PFSK-1 (cell line): ENCODE measurements around the gene ATAD2B.

Source experiments
- FOXP2 ChIP-seq: optimal IDR thresholded peaks from 2 replicates; pipeline ENCODE3; 2011; ENCODE audit warnings: borderline replicate concordance, control low read depth, inconsistent platforms; ENCODE audit not compliant: insufficient read depth; ENCODE audit errors: extremely low read length, extremely low read depth
- POLR2AphosphoS5 ChIP-seq: IDR thresholded peaks from 2 replicates; pipeline ENCODE4 v1.6.1; 2012; ENCODE audit warnings: low read depth, mild to moderate bottlenecking, control low read depth, low read length, moderate library complexity
- TAF1 ChIP-seq: IDR thresholded peaks from 2 replicates; pipeline ENCODE4 v1.6.1; 2012; ENCODE audit warnings: low read length, control low read depth, borderline replicate concordance; ENCODE audit not compliant: insufficient read depth
- TF ChIP-seq, protein P1 (sequence below), 2 experiments: IDR thresholded peaks; 2 replicates each; pipeline versions ENCODE4 v1.6.1 to v1.8.0; 2011 to 2012; ENCODE audit warnings: low read depth in 2 of 2, low read length in 2 of 2, control low read depth in 1 of 2, inconsistent platforms in 1 of 2, mild to moderate bottlenecking in 1 of 2, moderate library complexity in 1 of 2; ENCODE audit not compliant: insufficient read depth in 1 of 2

GRCh38 chr2:23862716-23863426 is 64.1 kb downstream of the ATAD2B start:
- TF ChIP-seq POLR2AphosphoS5 (no peak), TAF1 (no peak), FOXP2 (no peak)
- TF ChIP-seq, protein P1, sequence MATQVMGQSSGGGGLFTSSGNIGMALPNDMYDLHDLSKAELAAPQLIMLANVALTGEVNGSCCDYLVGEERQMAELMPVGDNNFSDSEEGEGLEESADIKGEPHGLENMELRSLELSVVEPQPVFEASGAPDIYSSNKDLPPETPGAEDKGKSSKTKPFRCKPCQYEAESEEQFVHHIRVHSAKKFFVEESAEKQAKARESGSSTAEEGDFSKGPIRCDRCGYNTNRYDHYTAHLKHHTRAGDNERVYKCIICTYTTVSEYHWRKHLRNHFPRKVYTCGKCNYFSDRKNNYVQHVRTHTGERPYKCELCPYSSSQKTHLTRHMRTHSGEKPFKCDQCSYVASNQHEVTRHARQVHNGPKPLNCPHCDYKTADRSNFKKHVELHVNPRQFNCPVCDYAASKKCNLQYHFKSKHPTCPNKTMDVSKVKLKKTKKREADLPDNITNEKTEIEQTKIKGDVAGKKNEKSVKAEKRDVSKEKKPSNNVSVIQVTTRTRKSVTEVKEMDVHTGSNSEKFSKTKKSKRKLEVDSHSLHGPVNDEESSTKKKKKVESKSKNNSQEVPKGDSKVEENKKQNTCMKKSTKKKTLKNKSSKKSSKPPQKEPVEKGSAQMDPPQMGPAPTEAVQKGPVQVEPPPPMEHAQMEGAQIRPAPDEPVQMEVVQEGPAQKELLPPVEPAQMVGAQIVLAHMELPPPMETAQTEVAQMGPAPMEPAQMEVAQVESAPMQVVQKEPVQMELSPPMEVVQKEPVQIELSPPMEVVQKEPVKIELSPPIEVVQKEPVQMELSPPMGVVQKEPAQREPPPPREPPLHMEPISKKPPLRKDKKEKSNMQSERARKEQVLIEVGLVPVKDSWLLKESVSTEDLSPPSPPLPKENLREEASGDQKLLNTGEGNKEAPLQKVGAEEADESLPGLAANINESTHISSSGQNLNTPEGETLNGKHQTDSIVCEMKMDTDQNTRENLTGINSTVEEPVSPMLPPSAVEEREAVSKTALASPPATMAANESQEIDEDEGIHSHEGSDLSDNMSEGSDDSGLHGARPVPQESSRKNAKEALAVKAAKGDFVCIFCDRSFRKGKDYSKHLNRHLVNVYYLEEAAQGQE (IDR thresholded peaks at IDR 0.05; ENCODE audit: insufficient read depth in 1 of 2, low read depth in 2 of 2, low read length in 2 of 2) = no peak
